T-helper 17 cell (primary cell): ENCODE measurements around the gene LRRC59. TPM values are rescaled to one million over a fixed set of nuclear protein-coding genes. Genes with fewer than 3 reads are reported as not detected.
"Not testable (repeated sequence)": the region's sequence is repeated elsewhere in the genome, so short reads cannot be mapped to it uniquely, and the experiment has no call there.

ENCODE experiments used
- ATAC-seq: fragments of 150-1000 bp; cut with Tn5 transposase; 2 replicates; pipeline ENCODE4 v1.10.0; 2021; ENCODE audit warnings: mild to moderate bottlenecking, moderate library complexity
- DNase-seq, 3 donors: peaks; one replicate each; pipeline versions ENCODE4 v3.0.0 to v3.0.0-alpha.2; 2020 to 2021
- H3K9me3 ChIP-seq: one replicate; pipeline ENCODE4 v1.7.0; 2013; ENCODE audit warnings: low read length, mild to moderate bottlenecking; ENCODE audit not compliant: control insufficient read depth, poor library complexity, severe bottlenecking
- H3K27ac Mint-ChIP-seq: one replicate; pipeline ENCODE4 v1.8.0; 2022; ENCODE audit warnings: mild to moderate bottlenecking, moderate library complexity, mixed read lengths
- H3K27me3 Mint-ChIP-seq: one replicate; pipeline ENCODE4 v1.8.0; 2022; ENCODE audit warnings: mixed read lengths
- H3K36me3 Mint-ChIP-seq: one replicate; pipeline ENCODE4 v1.8.0; 2022; ENCODE audit warnings: low read depth, mixed read lengths
- H3K4me1 Mint-ChIP-seq: one replicate; pipeline ENCODE4 v1.8.0; 2022; ENCODE audit warnings: mild to moderate bottlenecking, mixed read lengths
- H3K4me3 Mint-ChIP-seq: one replicate; pipeline ENCODE4 v1.8.0; 2022; ENCODE audit warnings: mild to moderate bottlenecking, moderate library complexity, mixed read lengths
- total RNA-seq, 4 donors: library from RNA in 2 of 4; stranded (reverse) in 2 of 4; gene quantifications; one replicate each; pipeline ENCODE4 v1.2.3 and lab custom pipeline; 2022 to 2026

Gene LRRC59
- total RNA-seq, 2 donors from 2014 or later: 45.2 to 51.9 TPM

- not testable (repeated sequence) for H3K9me3 ChIP-seq, H3K4me1 Mint-ChIP-seq, H3K36me3 Mint-ChIP-seq, H3K4me3 Mint-ChIP-seq, ATAC-seq, H3K27ac Mint-ChIP-seq, H3K27me3 Mint-ChIP-seq, DNase-seq
Measured at GRCh38 chr17:50419577-50419976, 22.3 kb upstream of the LRRC59 start.

GRCh38 chr17:50414808-50415207 lies 17.5 kb upstream of the LRRC59 start:
- Mint-ChIP-seq H3K36me3 (no peaks in the 10 kb centered on the region), H3K4me3 (no peak overlapping the region), H3K27ac (no peak overlapping the region), H3K4me1 (no peaks in the 10 kb centered on the region), H3K27me3 (peaks cover 4% of the 10 kb centered on the region)
- ATAC-seq: no peak
- DNase-seq: no peak
- H3K9me3 ChIP-seq: no peaks in the 10 kb centered on the region

- Mint-ChIP-seq H3K27me3 (peaks cover 4% of the 10 kb centered on the region), H3K36me3 (no peaks in the 10 kb centered on the region), H3K27ac (no peak overlapping the region), H3K4me1 (no peaks in the 10 kb centered on the region), H3K4me3 (no peak overlapping the region)
- no peak for ATAC-seq
- H3K9me3 ChIP-seq: no peaks in the 10 kb centered on the region
- DNase-seq: no peak
Measured at GRCh38 chr17:50412188-50412732, 14.9 kb upstream of the LRRC59 start.

- Mint-ChIP-seq H3K27ac (no peak overlapping the region), H3K4me1 (peaks cover 2% of the 10 kb centered on the region), H3K36me3 (peaks cover 5% of the 10 kb centered on the region), H3K4me3 (no peak overlapping the region), H3K27me3 (peaks cover 31% of the 10 kb centered on the region)
- H3K9me3 ChIP-seq: no peaks in the 10 kb centered on the region
- ATAC-seq: no peak
- DNase-seq: no peak
Measured at GRCh38 chr17:50407921-50408320, 10.6 kb upstream of the LRRC59 start.

- H3K4me3 Mint-ChIP-seq: no peak overlapping the region
Measured at GRCh38 chr17:50406578-50406977, 9.3 kb upstream of the LRRC59 start.

GRCh38 chr17:50405351-50405750 lies 8.0 kb upstream of the LRRC59 start:
- H3K4me3 Mint-ChIP-seq, H3K4me1 Mint-ChIP-seq, H3K9me3 ChIP-seq, ATAC-seq, H3K27ac Mint-ChIP-seq, H3K36me3 Mint-ChIP-seq, DNase-seq: not testable (repeated sequence)
- peaks cover 31% of the 10 kb centered on the region for H3K27me3 Mint-ChIP-seq

More at GRCh38 chr17:50406578-50406977, 9.3 kb upstream of the LRRC59 start:
- H3K4me1 Mint-ChIP-seq: peaks cover 2% of the 10 kb centered on the region
- peaks cover 31% of the 10 kb centered on the region for H3K27me3 Mint-ChIP-seq
- no peak overlapping the region for H3K27ac Mint-ChIP-seq
- peaks cover 5% of the 10 kb centered on the region for H3K36me3 Mint-ChIP-seq
- no peaks in the 10 kb centered on the region for H3K9me3 ChIP-seq
- no peak for DNase-seq
- no peak for ATAC-seq

- not testable (repeated sequence) for H3K36me3 Mint-ChIP-seq, ATAC-seq
- H3K27me3 Mint-ChIP-seq: peaks cover 12% of the 10 kb centered on the region
Measured at GRCh38 chr17:50399591-50399990, 2.3 kb upstream of the LRRC59 start.

GRCh38 chr17:50398672-50399071 lies 1.3 kb upstream of the LRRC59 start:
- H3K27ac Mint-ChIP-seq: not testable (repeated sequence)

More at GRCh38 chr17:50399591-50399990, 2.3 kb upstream of the LRRC59 start:
- not testable (repeated sequence) for H3K27ac Mint-ChIP-seq, H3K4me3 Mint-ChIP-seq, DNase-seq, H3K9me3 ChIP-seq
- H3K4me1 Mint-ChIP-seq: peaks cover 22% of the 10 kb centered on the region

GRCh38 chr17:50397919-50398285 lies 579 bp upstream of the LRRC59 start:
- peaks cover 4% of the 10 kb centered on the region for H3K36me3 Mint-ChIP-seq
- no peaks in the 10 kb centered on the region for H3K9me3 ChIP-seq
- peak overlapping the region; percentile 96 for H3K4me3 Mint-ChIP-seq
- ATAC-seq (no peak), DNase-seq (no peak)
- peaks cover 31% of the 10 kb centered on the region for H3K4me1 Mint-ChIP-seq
- H3K27me3 Mint-ChIP-seq: no peaks in the 10 kb centered on the region
- H3K27ac Mint-ChIP-seq: peak overlapping the region; percentile 92

More at GRCh38 chr17:50398672-50399071, 1.3 kb upstream of the LRRC59 start:
- H3K9me3 ChIP-seq, H3K36me3 Mint-ChIP-seq, H3K4me3 Mint-ChIP-seq, DNase-seq, H3K27me3 Mint-ChIP-seq, ATAC-seq: not testable (repeated sequence)
- peaks cover 26% of the 10 kb centered on the region for H3K4me1 Mint-ChIP-seq

- Mint-ChIP-seq H3K27me3 (no peaks in the 10 kb centered on the region), H3K36me3 (peaks cover 5% of the 10 kb centered on the region), H3K4me1 (peaks cover 31% of the 10 kb centered on the region), H3K27ac (peak overlapping the region; percentile 92), H3K4me3 (peak overlapping the region; percentile 96)
- DNase-seq (no peak), ATAC-seq (no peak)
- H3K9me3 ChIP-seq: no peaks in the 10 kb centered on the region
Measured at GRCh38 chr17:50396261-50397110, 837 bp downstream of the LRRC59 start.

GRCh38 chr17:50394711-50395110 lies 2.6 kb downstream of the LRRC59 start:
- H3K36me3 Mint-ChIP-seq: peaks cover 5% of the 10 kb centered on the region
- no peaks in the 10 kb centered on the region for H3K9me3 ChIP-seq
- no peak for DNase-seq
- H3K27ac Mint-ChIP-seq: peak overlapping the region; percentile 11
- H3K4me3 Mint-ChIP-seq: peak overlapping the region; percentile 96
- no peak for ATAC-seq
- peaks cover 34% of the 10 kb centered on the region for H3K4me1 Mint-ChIP-seq
- H3K27me3 Mint-ChIP-seq: no peaks in the 10 kb centered on the region

- no peak overlapping the region for H3K4me3 Mint-ChIP-seq
- H3K27ac Mint-ChIP-seq: peak overlapping the region; percentile 57
- peaks cover 5% of the 10 kb centered on the region for H3K36me3 Mint-ChIP-seq
- H3K27me3 Mint-ChIP-seq: no peaks in the 10 kb centered on the region
- DNase-seq (no peak), ATAC-seq (no peak)
- H3K9me3 ChIP-seq: no peaks in the 10 kb centered on the region
- peaks cover 34% of the 10 kb centered on the region for H3K4me1 Mint-ChIP-seq
Measured at GRCh38 chr17:50393700-50394099, 3.6 kb downstream of the LRRC59 start.

- no peaks in the 10 kb centered on the region for H3K9me3 ChIP-seq
- DNase-seq: no peak
- no peaks in the 10 kb centered on the region for H3K27me3 Mint-ChIP-seq
- peaks cover 5% of the 10 kb centered on the region for H3K36me3 Mint-ChIP-seq
- no peak for ATAC-seq
- H3K27ac Mint-ChIP-seq: peak overlapping the region; percentile 57
- H3K4me3 Mint-ChIP-seq: no peak overlapping the region
- peaks cover 31% of the 10 kb centered on the region for H3K4me1 Mint-ChIP-seq
Measured at GRCh38 chr17:50392621-50393020, 4.7 kb downstream of the LRRC59 start.
